Measurements from ENCODE around the gene COX4I1. TPM values are rescaled to one million over a fixed set of nuclear protein-coding genes. Genes with fewer than 3 reads are reported as not detected.

Gene COX4I1
- total RNA-seq, 1 experiment from 2014 or later: 618 TPM

- no peaks in the 10 kb centered on the region for H3K36me3 Mint-ChIP-seq (ENCODE audit: insufficient read depth, unreplicated experiment)
- peaks cover 42% of the 10 kb centered on the region for H3K27me3 Mint-ChIP-seq (ENCODE audit: insufficient read depth, unreplicated experiment)
- intact Hi-C loops (cut with micrococcal nuclease): no loop called here
- H3K4me1 Mint-ChIP-seq (ENCODE audit: insufficient read depth, unreplicated experiment): no peaks in the 10 kb centered on the region
- no peak overlapping the region for H3K4me3 Mint-ChIP-seq (ENCODE audit: unreplicated experiment)
- DNase-seq (ENCODE audit: unreplicated experiment): no peak
- TF ChIP-seq CTCF (IDR thresholded peaks at IDR 0.05; ENCODE audit: unreplicated experiment): no peak
- H3K27ac Mint-ChIP-seq (ENCODE audit: low read depth, unreplicated experiment): no peak overlapping the region
- ChIA-PET POLR2A (no interaction called here), CTCF (no interaction called here)
- no peaks in the 10 kb centered on the region for H3K9me3 Mint-ChIP-seq (ENCODE audit: unreplicated experiment)
- BruUV-seq (replicated peaks): no TSS peak
Observed at GRCh38 chr16:85826686-85827247, 27.3 kb downstream of the COX4I1 start.

- ChIA-PET POLR2A (no interaction called here), CTCF (no interaction called here)
- H3K36me3 Mint-ChIP-seq (ENCODE audit: insufficient read depth, unreplicated experiment): no peaks in the 10 kb centered on the region
- peaks cover 56% of the 10 kb centered on the region for H3K27me3 Mint-ChIP-seq (ENCODE audit: insufficient read depth, unreplicated experiment)
- TF ChIP-seq CTCF (IDR thresholded peaks at IDR 0.05; ENCODE audit: unreplicated experiment): no peak
- BruUV-seq (replicated peaks): no TSS peak
- DNase-seq (ENCODE audit: unreplicated experiment): no peak
- no peaks in the 10 kb centered on the region for H3K4me1 Mint-ChIP-seq (ENCODE audit: insufficient read depth, unreplicated experiment)
- no peaks in the 10 kb centered on the region for H3K9me3 Mint-ChIP-seq (ENCODE audit: unreplicated experiment)
- intact Hi-C loops (cut with micrococcal nuclease): no loop called here
- H3K4me3 Mint-ChIP-seq (ENCODE audit: unreplicated experiment): no peak overlapping the region
- H3K27ac Mint-ChIP-seq (ENCODE audit: low read depth, unreplicated experiment): no peak overlapping the region
Observed at GRCh38 chr16:85828166-85828565, 28.7 kb downstream of the COX4I1 start.

GRCh38 chr16:85829171-85829719 lies 29.8 kb downstream of the COX4I1 start:
- POLR2A ChIA-PET: interaction anchor here (0.7 kb wide), 1 partner anchor 170 kb away, joined by 4 read pairs; no protein-coding TSS in a partner anchor
- H3K4me1 Mint-ChIP-seq (ENCODE audit: insufficient read depth, unreplicated experiment): no peaks in the 10 kb centered on the region
- no peak for TF ChIP-seq CTCF (IDR thresholded peaks at IDR 0.05; ENCODE audit: unreplicated experiment)
- intact Hi-C loops (cut with micrococcal nuclease): no loop called here
- CTCF ChIA-PET: interaction anchor here (1.7 kb wide), 1 partner anchor 8 kb away, joined by 12 read pairs; no protein-coding TSS in a partner anchor
- peaks cover 58% of the 10 kb centered on the region for H3K27me3 Mint-ChIP-seq (ENCODE audit: insufficient read depth, unreplicated experiment)
- no peak overlapping the region for H3K27ac Mint-ChIP-seq (ENCODE audit: low read depth, unreplicated experiment)
- no peak overlapping the region for H3K4me3 Mint-ChIP-seq (ENCODE audit: unreplicated experiment)
- BruUV-seq (replicated peaks): no TSS peak
- H3K36me3 Mint-ChIP-seq (ENCODE audit: insufficient read depth, unreplicated experiment): no peaks in the 10 kb centered on the region
- no peak for DNase-seq (ENCODE audit: unreplicated experiment)
- no peaks in the 10 kb centered on the region for H3K9me3 Mint-ChIP-seq (ENCODE audit: unreplicated experiment)

GRCh38 chr16:85829751-85830445 lies 30.4 kb downstream of the COX4I1 start:
- TF ChIP-seq CTCF (IDR thresholded peaks at IDR 0.05; ENCODE audit: unreplicated experiment): no peak
- intact Hi-C loops (cut with micrococcal nuclease): no loop called here
- POLR2A ChIA-PET: interaction anchor here (0.6 to 0.7 kb wide), 2 partner anchors 169 to 179 kb away, joined by 3 to 4 read pairs; no protein-coding TSS in a partner anchor
- BruUV-seq (replicated peaks): no TSS peak
- Mint-ChIP-seq H3K9me3 (ENCODE audit: unreplicated experiment) (no peaks in the 10 kb centered on the region), H3K4me1 (ENCODE audit: insufficient read depth, unreplicated experiment) (no peaks in the 10 kb centered on the region), H3K27ac (ENCODE audit: low read depth, unreplicated experiment) (no peak overlapping the region), H3K27me3 (ENCODE audit: insufficient read depth, unreplicated experiment) (peaks cover 65% of the 10 kb centered on the region), H3K4me3 (ENCODE audit: unreplicated experiment) (no peak overlapping the region), H3K36me3 (ENCODE audit: insufficient read depth, unreplicated experiment) (no peaks in the 10 kb centered on the region)
- CTCF ChIA-PET: interaction anchor here (1.0 to 1.7 kb wide), 2 partner anchors 8 to 687 kb away, joined by 4 to 12 read pairs; no protein-coding TSS in a partner anchor
- no peak for DNase-seq (ENCODE audit: unreplicated experiment)

Data from MCF 10A (cell line).